ENCODE results near the gene MUS81.
A peak's percentile ranks its signal among the peaks of the same experiment; 100 is the strongest.

MUS81 gene

GRCh38 chr11:65892661-65893317, 32.6 kb downstream of the MUS81 start:
- FAIRE-seq: no peak

DNA sequence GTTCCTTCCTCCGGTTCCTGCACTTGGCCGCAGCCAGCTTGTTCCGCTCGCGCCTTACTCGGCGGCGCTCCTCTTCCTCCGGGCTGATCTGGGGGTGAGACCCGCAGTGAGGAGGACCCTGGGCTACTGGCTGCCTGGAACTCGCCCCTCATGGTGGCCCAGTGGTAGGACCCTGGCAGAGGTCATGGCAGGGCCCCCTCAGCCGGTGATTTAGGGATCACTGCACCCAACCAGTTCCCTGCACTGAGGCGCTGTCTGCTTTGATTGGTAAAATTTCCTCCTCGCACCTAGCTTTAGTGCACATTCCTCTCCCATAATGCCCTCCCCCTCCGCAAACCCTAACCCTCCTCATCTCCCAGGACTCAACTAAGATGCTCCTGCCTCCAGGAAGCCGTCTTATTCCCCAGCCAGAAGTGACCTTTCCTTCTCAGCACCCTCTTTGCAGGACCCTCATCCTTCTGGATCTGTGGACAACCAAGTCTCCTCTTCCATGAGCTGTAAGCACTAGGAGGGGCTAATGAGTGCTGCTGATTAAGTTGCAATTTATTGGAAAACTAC, 33.9 kb downstream of the MUS81 start:
- FAIRE-seq: no peak

DNA sequence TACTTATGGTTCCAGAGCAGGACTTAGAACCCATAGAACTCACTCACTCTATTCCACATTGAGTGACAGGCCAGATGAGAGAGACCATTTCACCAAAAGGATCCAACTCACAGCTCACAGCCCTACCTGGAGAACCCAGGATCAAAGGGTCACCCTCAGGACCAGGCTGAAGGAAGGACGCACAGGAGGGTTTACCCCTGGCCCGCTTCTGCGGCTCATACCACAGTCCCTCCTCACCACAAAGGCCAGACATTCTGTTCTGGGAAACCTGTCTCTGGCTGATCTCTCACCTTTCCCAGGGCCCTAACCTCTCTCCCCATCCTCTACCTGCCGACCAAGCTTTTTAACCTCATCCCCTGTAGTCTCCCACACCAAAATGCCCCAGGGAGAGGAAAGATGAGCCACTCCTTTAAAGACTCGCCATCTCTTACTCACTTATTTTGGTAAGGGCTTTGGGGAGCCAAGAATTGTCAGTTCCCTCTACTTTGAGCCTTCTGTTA, 35.3 kb downstream of the MUS81 start:
- FAIRE-seq: no peak

DNA sequence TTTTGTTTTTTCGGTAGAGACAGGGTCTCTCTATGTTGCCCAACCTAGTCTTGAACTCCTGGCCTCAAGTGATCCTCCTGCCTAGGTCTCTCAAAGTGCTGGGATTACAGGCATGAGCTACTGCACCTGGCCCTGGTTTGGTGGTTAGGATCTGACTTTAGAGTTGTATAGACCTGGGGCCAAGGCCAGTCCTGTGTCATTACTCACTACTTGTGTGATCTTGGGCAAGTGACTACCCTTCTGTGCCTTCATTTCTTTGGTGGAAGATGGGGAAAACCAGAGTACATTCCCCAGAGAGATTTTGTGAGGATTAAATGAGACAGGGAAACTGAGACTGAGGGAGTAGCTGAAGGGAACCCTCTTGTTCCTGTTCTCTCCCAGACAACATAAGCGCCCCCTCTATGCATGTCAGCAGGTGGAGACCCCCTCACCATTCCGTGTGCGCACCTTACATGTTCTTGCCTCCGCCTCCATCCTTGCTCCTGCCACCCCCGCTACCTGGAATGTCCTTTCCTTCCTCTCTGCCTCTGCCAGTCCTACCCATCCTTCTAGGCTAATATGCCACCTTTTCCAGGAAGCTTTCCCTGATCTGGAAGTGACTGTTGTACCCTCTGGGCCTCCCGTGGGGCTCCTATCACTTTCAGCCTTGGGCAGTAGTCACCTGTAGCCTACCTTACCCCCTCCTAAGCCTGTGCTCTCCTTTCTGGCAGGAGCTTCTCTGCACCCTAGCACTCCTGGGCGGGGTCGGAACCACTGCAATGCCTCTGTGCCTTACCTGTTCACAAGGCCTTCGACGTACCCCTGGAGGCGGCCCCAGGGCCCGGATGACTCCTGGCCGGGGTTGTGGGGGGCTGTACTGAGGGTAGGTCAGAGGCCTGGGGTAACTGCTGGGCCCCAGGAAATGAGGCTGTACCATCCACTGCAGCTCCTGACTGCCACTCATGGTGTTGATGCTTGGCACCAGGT, 36.1 kb downstream of the MUS81 start:
- FAIRE-seq: no peak

DNA sequence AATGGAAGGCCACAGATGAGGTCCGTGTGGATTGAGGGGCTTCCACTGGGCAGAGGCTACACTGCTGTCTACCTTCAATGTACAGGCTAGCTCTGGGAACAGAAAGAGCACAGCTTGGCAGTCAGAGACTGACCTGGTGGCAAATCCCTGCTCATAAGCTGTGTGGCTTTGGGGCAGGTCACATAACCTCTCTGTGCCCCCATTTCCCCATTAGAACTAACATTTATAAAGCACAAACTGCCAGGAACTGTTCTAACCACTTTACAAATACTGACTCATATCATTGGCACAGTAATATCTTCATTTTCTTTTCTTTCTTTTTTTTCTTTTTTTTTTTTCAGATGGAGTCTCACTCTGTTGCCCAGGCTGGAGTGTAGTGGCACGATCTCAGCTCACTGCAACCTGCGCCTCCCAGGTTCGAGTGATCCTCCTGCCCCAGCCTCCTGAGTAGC, 36.8 kb downstream of the MUS81 start:
- no peak for FAIRE-seq

- no peak for FAIRE-seq
Observed at GRCh38 chr11:65898656-65899355, 38.6 kb downstream of the MUS81 start.

DNA sequence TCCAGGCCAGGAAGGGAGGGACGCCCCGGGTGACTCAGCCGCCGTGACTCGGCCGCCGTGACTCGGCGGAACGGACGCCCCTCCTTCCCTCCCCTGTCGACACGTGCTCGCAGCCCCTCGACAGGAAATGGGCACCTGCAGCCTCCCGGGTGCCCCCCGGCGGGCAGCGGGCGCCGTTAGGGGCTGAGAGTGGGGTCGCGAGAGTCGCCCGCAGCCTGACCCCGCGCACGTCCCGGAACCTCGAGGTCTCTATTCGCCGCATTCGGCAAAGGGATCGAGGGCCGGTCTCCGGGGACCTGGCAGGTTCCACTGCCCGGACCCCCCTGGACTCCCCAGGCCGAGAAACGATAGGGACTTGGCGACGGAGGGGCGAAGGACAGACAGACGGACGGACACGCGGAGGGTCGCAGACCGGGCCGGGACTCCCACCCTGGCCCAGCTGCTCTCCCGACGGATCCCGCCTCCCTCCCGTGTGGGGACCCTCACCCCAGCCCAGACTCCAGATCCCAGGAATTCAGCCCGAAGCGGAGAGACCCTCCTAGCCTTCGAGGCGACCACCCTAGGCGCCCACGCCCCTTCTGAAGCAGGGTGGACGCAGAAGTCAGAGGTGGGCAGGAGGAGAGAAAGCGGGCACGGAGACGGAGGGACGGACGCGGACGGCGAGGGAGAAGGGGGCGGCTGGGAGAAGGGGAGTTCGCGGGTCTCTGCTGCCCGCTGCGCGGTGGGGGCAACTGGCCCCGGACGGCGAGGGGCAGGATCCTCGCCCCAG, 39.3 kb downstream of the MUS81 start:
- FAIRE-seq: no peak

DNA sequence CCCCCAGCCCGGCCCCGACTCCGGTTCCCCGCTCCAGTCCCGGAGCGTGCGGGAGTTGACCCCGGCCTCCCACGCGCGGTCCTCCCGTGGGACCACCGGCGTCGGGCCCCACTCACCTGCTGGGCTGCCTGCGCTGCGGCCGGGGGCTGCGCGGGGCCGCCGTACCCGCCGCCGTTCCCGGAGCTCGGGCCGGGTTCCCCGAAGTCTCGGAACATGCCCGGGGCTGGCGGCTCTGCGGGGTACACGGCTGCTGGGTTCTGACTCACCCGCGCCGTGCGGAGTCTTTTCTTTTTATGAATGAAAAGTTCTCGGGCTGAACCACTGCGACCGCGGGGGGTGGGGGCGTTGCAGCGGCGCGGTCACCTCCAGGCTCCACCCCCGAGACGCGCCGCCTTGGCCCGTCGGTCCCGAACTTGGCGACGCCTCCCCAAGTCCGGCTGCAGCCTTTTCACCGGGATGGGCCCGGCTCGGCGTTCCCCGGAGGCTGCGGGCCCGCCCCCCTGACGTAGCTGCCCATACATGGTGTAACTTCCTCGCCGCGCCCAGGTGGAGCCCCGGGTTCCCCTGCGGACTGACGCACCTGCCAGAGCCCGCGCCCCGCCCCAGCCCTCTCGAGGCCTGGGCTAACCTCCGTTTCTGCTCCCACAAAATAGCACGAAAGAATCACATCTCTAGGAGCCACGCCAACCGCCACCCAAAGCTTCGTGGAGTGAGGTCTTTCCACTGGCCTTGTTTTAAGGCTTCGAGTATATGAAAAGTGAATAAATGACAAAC, 40.1 kb downstream of the MUS81 start, which contains the start of gene FOSL1:
FOSL1 (minus strand) TSS at position 264 of the 774 bp plus-strand sequence; CDS start at position 215, 49 bp downstream.
- peak; percentile 92 for FAIRE-seq

- FAIRE-seq: no peak
Observed at GRCh38 chr11:65900899-65901180, 40.6 kb downstream of the MUS81 start.

- FAIRE-seq: no peak
Observed at GRCh38 chr11:65903068-65903481, 42.8 kb downstream of the MUS81 start.

- no peak for FAIRE-seq
Observed at GRCh38 chr11:65903715-65904114, 43.5 kb downstream of the MUS81 start.

GRCh38 chr11:65906602-65907001, 46.4 kb downstream of the MUS81 start:
- no peak for FAIRE-seq

DNA sequence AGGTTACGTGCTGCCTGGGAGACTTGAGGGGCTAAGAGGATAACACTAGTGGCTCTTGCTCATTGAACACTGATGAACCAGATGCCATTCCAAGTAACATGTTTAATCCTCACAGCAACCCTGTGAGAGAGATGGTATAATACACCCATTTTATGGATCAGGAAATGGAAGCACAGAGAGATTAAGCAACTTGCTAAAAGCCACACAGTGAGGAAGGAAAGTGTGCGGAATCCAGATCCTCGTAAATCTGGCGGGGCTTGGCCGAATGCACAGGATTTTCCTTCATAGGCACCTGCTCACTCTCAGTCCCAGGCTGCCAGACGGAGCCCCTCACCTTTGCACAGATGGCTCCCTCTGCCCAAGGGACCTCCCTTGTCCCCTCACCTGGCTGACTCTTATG, 47.6 kb downstream of the MUS81 start:
- FAIRE-seq: no peak

- FAIRE-seq: peak; percentile 66
Observed at GRCh38 chr11:65911682-65912568, 51.7 kb downstream of the MUS81 start.

DNA sequence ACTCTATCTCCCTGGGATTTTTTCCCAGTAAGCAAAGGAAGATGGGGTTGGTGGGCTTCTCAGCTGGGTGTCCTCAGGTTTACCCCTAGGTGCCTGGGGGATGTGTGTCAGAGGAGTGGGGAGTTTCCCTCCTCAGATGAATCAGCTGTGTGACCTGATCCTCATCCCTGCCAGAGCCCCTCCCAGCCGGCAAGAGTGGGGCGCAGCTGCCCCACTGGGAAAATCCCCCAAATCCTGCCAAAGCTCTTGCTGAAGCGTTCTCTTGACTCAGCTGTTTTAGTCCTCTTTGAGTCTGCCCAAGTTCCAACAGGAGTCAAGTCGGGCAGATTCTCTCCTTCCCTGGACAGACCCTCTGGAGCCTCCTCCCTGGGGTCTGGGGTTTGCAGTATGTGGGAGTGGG, 52.6 kb downstream of the MUS81 start:
- no peak for FAIRE-seq

DNA sequence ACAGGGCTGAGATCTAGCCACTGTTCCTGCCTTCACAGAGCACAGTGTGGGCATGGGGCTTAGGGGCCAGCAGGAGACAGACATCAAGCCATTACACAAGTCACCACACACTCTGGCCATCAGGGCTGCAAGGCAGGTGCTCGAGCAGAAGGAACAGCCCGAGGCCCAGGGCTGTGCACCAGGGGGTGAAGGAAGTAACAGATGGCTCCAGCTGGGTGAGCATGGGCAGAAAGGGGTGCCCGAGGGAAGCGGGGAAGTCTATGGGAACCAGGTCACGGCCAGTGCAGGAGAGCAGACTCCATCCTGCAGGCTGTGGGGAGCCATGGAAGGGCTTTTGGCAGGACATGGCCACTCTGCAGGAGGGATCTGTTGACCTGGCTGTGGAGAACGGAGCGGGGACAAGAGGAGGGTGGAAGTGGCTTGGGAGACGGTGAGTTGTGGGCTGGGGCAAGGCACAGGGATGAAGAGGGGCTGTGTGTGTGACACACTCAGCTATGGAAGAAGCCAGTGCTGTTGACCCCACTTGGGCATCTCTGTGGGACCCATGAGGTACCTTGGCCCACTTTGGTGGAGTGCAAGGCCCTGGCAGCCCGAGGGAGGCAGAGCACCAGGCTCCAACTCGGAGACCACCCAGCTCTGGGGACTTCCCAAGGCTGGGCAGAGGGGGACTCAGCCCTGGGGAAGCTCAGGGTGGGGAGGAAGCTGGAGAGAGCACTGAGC, 55.0 kb downstream of the MUS81 start:
- FAIRE-seq: no peak

GRCh38 chr11:65915821-65916251, 55.6 kb downstream of the MUS81 start:
- FAIRE-seq: peak; percentile 97

Data from G401.6 (cell line).